ENCODE data around the gene RNF227. TPM values are rescaled to one million over a fixed set of nuclear protein-coding genes. Genes with fewer than 3 reads are reported as not detected.

RNF227 gene
- total RNA-seq, 4 donors from 2014 or later: 0.75 to 3.4 (median 2.7) TPM; not detected in 1

DNA sequence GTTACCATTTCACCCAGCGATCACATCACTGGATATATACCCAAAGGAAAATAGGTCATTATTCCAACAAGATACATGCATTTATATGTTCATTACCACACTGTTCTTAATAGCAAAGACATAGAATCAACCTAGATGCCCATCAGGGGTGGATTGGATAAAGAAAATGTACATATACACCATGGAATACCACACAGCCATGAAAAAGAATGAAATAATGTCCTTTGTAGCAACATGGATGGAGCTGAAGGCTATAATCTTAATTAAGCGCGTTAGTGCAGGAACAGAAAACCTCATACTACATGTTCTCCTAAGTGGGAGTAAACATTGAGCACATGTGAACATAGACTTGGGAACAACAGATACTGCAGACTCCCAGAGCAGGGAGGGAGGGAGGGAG, 34.5 kb upstream of the RNF227 start:
- no peaks in the 10 kb centered on the region for H3K4me1 ChIP-seq
- H3K27me3 ChIP-seq: no peaks in the 10 kb centered on the region
- in situ Hi-C loops (cut with MboI; ENCODE audit: low pct_ligation_motif_present in 1 of 4, low pct_unique_long_range_greater_than_20kb in 1 of 4, low sequenced_read_pairs in 3 of 4): no loop called here
- H3K27ac ChIP-seq: peak overlapping the region in 1 of 4 donors; percentile 79
- H3K9me3 ChIP-seq: no peaks in the 10 kb centered on the region
- H3K4me3 ChIP-seq: no peak overlapping the region
- TF ChIP-seq, protein P1, sequence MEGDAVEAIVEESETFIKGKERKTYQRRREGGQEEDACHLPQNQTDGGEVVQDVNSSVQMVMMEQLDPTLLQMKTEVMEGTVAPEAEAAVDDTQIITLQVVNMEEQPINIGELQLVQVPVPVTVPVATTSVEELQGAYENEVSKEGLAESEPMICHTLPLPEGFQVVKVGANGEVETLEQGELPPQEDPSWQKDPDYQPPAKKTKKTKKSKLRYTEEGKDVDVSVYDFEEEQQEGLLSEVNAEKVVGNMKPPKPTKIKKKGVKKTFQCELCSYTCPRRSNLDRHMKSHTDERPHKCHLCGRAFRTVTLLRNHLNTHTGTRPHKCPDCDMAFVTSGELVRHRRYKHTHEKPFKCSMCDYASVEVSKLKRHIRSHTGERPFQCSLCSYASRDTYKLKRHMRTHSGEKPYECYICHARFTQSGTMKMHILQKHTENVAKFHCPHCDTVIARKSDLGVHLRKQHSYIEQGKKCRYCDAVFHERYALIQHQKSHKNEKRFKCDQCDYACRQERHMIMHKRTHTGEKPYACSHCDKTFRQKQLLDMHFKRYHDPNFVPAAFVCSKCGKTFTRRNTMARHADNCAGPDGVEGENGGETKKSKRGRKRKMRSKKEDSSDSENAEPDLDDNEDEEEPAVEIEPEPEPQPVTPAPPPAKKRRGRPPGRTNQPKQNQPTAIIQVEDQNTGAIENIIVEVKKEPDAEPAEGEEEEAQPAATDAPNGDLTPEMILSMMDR (IDR thresholded peaks at IDR 0.05): no peak
- TF ChIP-seq POLR2AphosphoS5 (IDR thresholded peaks at IDR 0.05): no peak
- no peak for TF ChIP-seq POLR2A (IDR thresholded peaks at IDR 0.05)
- TF ChIP-seq EP300 (IDR thresholded peaks at IDR 0.05; ENCODE audit: low read depth): no peak
- H3K36me3 ChIP-seq: peaks cover 0 to 34% (median 15%) of the 10 kb centered on the region in 4 donors
- DNase-seq: no peak
- WGBS, 2 donors (ENCODE audit: low coverage in 1 of 2): 77 to 79% methylated on average over 3 of the region's 3 CpGs
- intact Hi-C loops (cut with DNase I; ENCODE audit: low total_unique reads): no loop called here

DNA sequence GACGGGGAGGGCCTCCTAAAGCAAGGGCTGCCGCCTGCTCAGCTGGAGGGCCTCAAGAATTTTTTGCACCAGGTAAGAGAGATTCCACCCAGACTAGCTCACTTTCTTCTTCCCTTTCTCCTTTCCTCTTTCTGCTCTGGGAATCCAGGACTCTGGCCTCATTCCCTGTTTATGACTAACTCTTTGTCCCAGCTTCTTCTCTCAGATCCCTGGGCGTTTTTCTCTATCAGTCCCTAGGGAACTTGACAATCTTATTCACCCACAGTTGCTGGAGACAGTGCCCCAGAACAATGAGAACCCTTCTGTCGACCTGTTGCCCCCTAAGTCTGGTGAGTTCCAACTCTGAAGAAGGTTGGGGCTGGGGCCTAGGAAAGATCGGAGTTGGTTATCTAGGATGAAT, 31.6 kb upstream of the RNF227 start:
- in situ Hi-C loops (cut with MboI; ENCODE audit: low pct_ligation_motif_present in 1 of 4, low pct_unique_long_range_greater_than_20kb in 1 of 4, low sequenced_read_pairs in 3 of 4) (no loop called here), intact Hi-C loops (cut with DNase I; ENCODE audit: low total_unique reads) (no loop called here)
- H3K4me3 ChIP-seq: no peak overlapping the region
- no peak for DNase-seq
- no peak overlapping the region for H3K27ac ChIP-seq
- H3K4me1 ChIP-seq: no peaks in the 10 kb centered on the region
- H3K9me3 ChIP-seq: no peaks in the 10 kb centered on the region
- 89 to 94% methylated on average over 2 to 5 of the region's 5 CpGs for WGBS, 2 donors (ENCODE audit: low coverage in 1 of 2)
- peaks cover 0 to 54% (median 21%) of the 10 kb centered on the region in 4 donors for H3K36me3 ChIP-seq
- no peaks in the 10 kb centered on the region for H3K27me3 ChIP-seq
- TF ChIP-seq POLR2AphosphoS5 (IDR thresholded peaks at IDR 0.05): no peak
- no peak for TF ChIP-seq POLR2A (IDR thresholded peaks at IDR 0.05)
- TF ChIP-seq EP300 (IDR thresholded peaks at IDR 0.05; ENCODE audit: low read depth): no peak
- TF ChIP-seq, protein P1 (IDR thresholded peaks at IDR 0.05): no peak

DNA sequence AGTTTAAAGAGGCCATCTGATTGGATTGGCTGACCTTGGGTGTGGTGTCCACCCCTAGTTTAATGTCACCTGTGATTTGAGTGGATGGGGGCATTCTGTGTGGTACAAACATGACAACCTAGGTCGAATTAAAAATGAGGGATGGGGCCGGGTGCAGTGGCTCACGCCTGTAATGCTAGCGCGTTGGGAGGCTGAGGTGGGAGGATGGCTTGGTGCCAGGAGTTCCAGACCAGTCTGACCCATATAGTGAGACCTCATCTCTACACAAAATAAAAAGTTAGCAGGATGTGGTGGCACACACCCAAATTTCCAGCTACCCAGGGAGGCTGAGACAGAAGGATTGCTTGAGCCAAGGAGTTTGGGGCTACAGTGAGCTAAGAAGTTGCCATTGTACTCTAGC, 30.4 kb upstream of the RNF227 start:
- H3K27ac ChIP-seq: no peak overlapping the region
- H3K9me3 ChIP-seq: no peaks in the 10 kb centered on the region
- H3K27me3 ChIP-seq: no peaks in the 10 kb centered on the region
- intact Hi-C loops (cut with DNase I; ENCODE audit: low total_unique reads) (no loop called here), in situ Hi-C loops (cut with MboI; ENCODE audit: low pct_ligation_motif_present in 1 of 4, low pct_unique_long_range_greater_than_20kb in 1 of 4, low sequenced_read_pairs in 3 of 4) (no loop called here)
- 89% methylated on average over 5 of the region's 5 CpGs; no CpG with 5 or more reads in 1 of the 2 donors for WGBS, 2 donors (ENCODE audit: low coverage in 1 of 2)
- no peaks in the 10 kb centered on the region for H3K4me1 ChIP-seq
- H3K36me3 ChIP-seq: peaks cover 0 to 54% (median 21%) of the 10 kb centered on the region in 4 donors
- H3K4me3 ChIP-seq: no peak overlapping the region
- no peak for DNase-seq
- TF ChIP-seq POLR2A (IDR thresholded peaks at IDR 0.05) (no peak), EP300 (IDR thresholded peaks at IDR 0.05; ENCODE audit: low read depth) (no peak)
- TF ChIP-seq, protein P1 (IDR thresholded peaks at IDR 0.05): no peak

DNA sequence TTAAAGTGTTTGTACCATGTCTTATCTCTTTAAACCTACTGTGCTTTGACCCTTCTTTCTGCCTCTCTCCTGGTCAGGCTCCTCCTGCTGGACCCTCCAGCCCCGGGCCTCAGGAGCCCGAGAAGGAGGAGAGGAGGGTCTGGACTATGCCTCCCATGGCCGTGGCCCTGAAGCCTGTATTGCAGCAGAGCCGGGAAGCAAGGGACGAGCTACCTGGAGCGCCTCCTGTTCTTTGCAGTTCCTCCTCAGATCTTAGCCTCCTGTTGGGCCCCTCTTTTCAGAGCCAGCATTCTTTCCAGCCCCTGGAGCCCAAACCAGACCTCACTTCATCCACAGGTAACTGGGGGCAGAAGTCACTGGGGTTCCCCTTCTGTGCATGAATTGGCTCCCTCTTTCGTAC, 29.6 kb upstream of the RNF227 start:
- in situ Hi-C loops (cut with MboI; ENCODE audit: low pct_ligation_motif_present in 1 of 4, low pct_unique_long_range_greater_than_20kb in 1 of 4, low sequenced_read_pairs in 3 of 4) (no loop called here), intact Hi-C loops (cut with DNase I; ENCODE audit: low total_unique reads) (no loop called here)
- Histone ChIP-seq H3K4me1 (no peaks in the 10 kb centered on the region), H3K27me3 (no peaks in the 10 kb centered on the region), H3K36me3 (peaks cover 0 to 58% (median 25%) of the 10 kb centered on the region in 4 donors), H3K27ac (no peak overlapping the region), H3K4me3 (no peak overlapping the region), H3K9me3 (no peaks in the 10 kb centered on the region)
- TF ChIP-seq EP300 (IDR thresholded peaks at IDR 0.05; ENCODE audit: low read depth) (no peak), POLR2A (IDR thresholded peaks at IDR 0.05) (no peak), POLR2AphosphoS5 (IDR thresholded peaks at IDR 0.05) (no peak)
- TF ChIP-seq, protein P1 (IDR thresholded peaks at IDR 0.05): no peak
- 88 to 91% methylated on average over 3 to 7 of the region's 7 CpGs for WGBS, 2 donors (ENCODE audit: low coverage in 1 of 2)
- DNase-seq: no peak

Measured in transverse colon (tissue), 4 donors.